CD4-positive, alpha-beta T cell treated with Interleukin-17A for 4 hours (primary cell): ENCODE measurements around the gene FGF13.

ENCODE experiments used
- DNase-seq: peaks from one replicate; pipeline ENCODE4 v3.0.0-alpha.2; 2020; ENCODE audit warnings: mixed read lengths

FGF13 gene

GRCh38 chrX:138711399-138712347 lies at the start of gene FGF13:
Gene FGF13 (minus strand): TSS chrX:138711717. CDS start chrX:138711003, 714 bp downstream.
- no peak for DNase-seq

- DNase-seq, result no peak
Observed at GRCh38 chrX:138759217-138759943, 47.9 kb upstream of the FGF13 start.

- no peak for DNase-seq
Observed at GRCh38 chrX:138756234-138756633, 44.7 kb upstream of the FGF13 start.

- DNase-seq, result no peak
Observed at GRCh38 chrX:138754861-138755260, 43.3 kb upstream of the FGF13 start.

- no peak for DNase-seq
Observed at GRCh38 chrX:138748480-138748879, 37.0 kb upstream of the FGF13 start.

- DNase-seq, result peak; percentile 16
Observed at GRCh38 chrX:138745196-138745595, 33.7 kb upstream of the FGF13 start.

GRCh38 chrX:138742217-138742616 lies 30.7 kb upstream of the FGF13 start:
- DNase-seq, result no peak

- no peak for DNase-seq
Observed at GRCh38 chrX:138740341-138740740, 28.8 kb upstream of the FGF13 start.

GRCh38 chrX:138723301-138723700 lies 11.8 kb upstream of the FGF13 start:
- no peak for DNase-seq

- no peak for DNase-seq
Observed at GRCh38 chrX:138719396-138719795, 7.9 kb upstream of the FGF13 start.

GRCh38 chrX:138718941-138719340 lies 7.4 kb upstream of the FGF13 start:
- DNase-seq, result no peak

- no peak for DNase-seq
Observed at GRCh38 chrX:138710866-138711341, 613 bp downstream of the FGF13 start.

- no peak for DNase-seq
Observed at GRCh38 chrX:138709886-138710791, 1.4 kb downstream of the FGF13 start.

- DNase-seq, result no peak
Observed at GRCh38 chrX:138708268-138708667, 3.2 kb downstream of the FGF13 start.

- DNase-seq, result no peak
Observed at GRCh38 chrX:138704596-138704995, 6.9 kb downstream of the FGF13 start.

GRCh38 chrX:138704101-138704500 lies 7.4 kb downstream of the FGF13 start:
- DNase-seq, result no peak

GRCh38 chrX:138692591-138692990 lies 18.9 kb downstream of the FGF13 start:
- DNase-seq, result no peak

GRCh38 chrX:138691186-138691585 lies 20.3 kb downstream of the FGF13 start:
- no peak for DNase-seq

GRCh38 chrX:138690591-138690990 lies 20.9 kb downstream of the FGF13 start:
- no peak for DNase-seq

- DNase-seq, result no peak
Observed at GRCh38 chrX:138683600-138683999, 27.9 kb downstream of the FGF13 start.

GRCh38 chrX:138669693-138670092 lies 41.8 kb downstream of the FGF13 start:
- no peak for DNase-seq

- no peak for DNase-seq
Observed at GRCh38 chrX:138664466-138664865, 47.1 kb downstream of the FGF13 start.

GRCh38 chrX:138664016-138664415 lies 47.5 kb downstream of the FGF13 start:
- no peak for DNase-seq
